ENCODE results near the gene RWDD1.
A peak's percentile ranks its signal among the peaks of the same experiment; 100 is the strongest.

The RWDD1 gene

GRCh38 chr6:116615937-116616736, 44.8 kb downstream of the RWDD1 start, which contains the start of gene RSPH4A:
RSPH4A (plus strand) TSS chr6:116616479; CDS start chr6:116616624, 145 bp downstream.
- DNase-seq: peak; percentile 47

- no peak for DNase-seq
These were observed 45.4 kb downstream of the RWDD1 start for GRCh38 chr6:116616737-116617053.

GRCh38 chr6:116624036-116624805, 52.9 kb downstream of the RWDD1 start:
- DNase-seq: no peak

GRCh38 chr6:116625872-116626271, 54.6 kb downstream of the RWDD1 start:
- DNase-seq: no peak

- no peak for DNase-seq
These were observed 58.3 kb downstream of the RWDD1 start for GRCh38 chr6:116629563-116629981.

- DNase-seq: no peak
These were observed 60.2 kb downstream of the RWDD1 start for GRCh38 chr6:116631379-116631990.

GRCh38 chr6:116633685-116634084, 62.4 kb downstream of the RWDD1 start:
- DNase-seq: no peak

Data from activated effector memory CD4-positive, alpha-beta T cell treated with Interleukin-2 at 50 U/mL for 16 hours (primary cell).